ENCODE data around the gene FBN1.

The FBN1 gene

DNA sequence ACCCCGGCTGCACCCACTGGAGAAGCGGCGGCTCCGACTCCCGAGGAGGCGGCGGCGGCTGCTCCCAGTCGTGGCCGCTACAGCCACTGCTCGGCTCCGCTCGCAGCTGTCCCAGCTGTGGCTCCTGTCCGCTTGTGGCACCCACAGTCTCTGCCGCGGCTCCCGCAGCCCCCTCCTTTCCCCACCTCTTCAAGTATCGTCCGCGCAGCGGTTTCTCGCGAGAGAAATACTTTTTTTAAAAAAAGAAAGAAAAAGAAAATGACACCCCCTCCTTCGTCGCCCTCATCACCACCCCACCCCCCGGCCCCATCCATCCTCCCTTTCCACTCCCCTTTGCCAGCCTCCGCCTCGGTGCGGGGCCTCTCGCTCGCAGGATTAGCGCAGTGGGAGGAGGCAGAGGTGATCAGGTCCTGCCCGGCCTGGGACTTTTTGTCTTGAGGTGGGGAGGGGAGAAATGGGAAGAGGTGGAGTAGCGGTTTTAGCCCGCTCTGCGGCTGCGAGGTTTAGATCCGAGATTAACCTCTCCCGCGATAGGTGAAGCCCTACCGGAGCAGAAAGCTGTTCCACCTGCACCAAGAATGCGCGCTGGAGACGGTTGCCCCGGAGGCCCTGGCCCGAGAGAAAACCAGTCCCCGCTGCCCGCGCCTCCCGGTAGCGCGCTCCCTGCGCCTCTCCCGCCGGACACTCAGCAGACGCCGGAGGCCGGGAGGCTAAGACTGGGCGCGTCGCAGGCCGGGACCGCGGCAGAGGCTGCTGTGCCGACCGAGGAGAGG lies at the start of gene FBN1:
FBN1 (minus strand) TSS at position 152 of the 773 bp plus-strand sequence. CDS start 940 bp downstream, outside the sequence.
- ChIA-PET POLR2A (interaction anchor here (0.7 to 2.8 kb wide), 25 partner anchors 10 to 438 kb away, joined by 3 to 29 read pairs (median 4); no protein-coding TSS in a partner anchor), CTCF (interaction anchor here (1.5 to 1.7 kb wide), 2 partner anchors 12 to 156 kb away, joined by 5 read pairs; no protein-coding TSS in a partner anchor)
- H3K4me3 ChIP-seq (ENCODE audit: low read depth, low read length): peak within 1 kb of the TSS; percentile 88
- peak; percentile 69 for DNase-seq (ENCODE audit: low read depth, low spot score)
- TF ChIP-seq CTCF (IDR thresholded peaks at IDR 0.05; ENCODE audit: insufficient read depth, low read length, missing control alignments): no peak

GRCh38 chr15:48693484-48693883 lies 48.0 kb upstream of the FBN1 start:
- ChIA-PET POLR2A (interaction anchor here (0.5 to 2.3 kb wide), 10 partner anchors 14 to 146 kb away, joined by 3 to 29 read pairs (median 4); partner anchors contain the start of gene FBN1), CTCF (interaction anchor here (0.7 to 1.5 kb wide), 4 partner anchors 8 to 49 kb away, joined by 3 to 6 read pairs (median 4); no protein-coding TSS in a partner anchor)
- peak; percentile 53 for DNase-seq (ENCODE audit: low read depth, low spot score)
- H3K4me3 ChIP-seq (ENCODE audit: low read depth, low read length): no peak overlapping the region
- no peak for TF ChIP-seq CTCF (IDR thresholded peaks at IDR 0.05; ENCODE audit: insufficient read depth, low read length, missing control alignments)

GRCh38 chr15:48688493-48688892 lies 43.0 kb upstream of the FBN1 start:
- TF ChIP-seq CTCF (IDR thresholded peaks at IDR 0.05; ENCODE audit: insufficient read depth, low read length, missing control alignments): no peak
- DNase-seq (ENCODE audit: low read depth, low spot score): no peak
- POLR2A ChIA-PET: no interaction called here
- no peak overlapping the region for H3K4me3 ChIP-seq (ENCODE audit: low read depth, low read length)
- CTCF ChIA-PET: no interaction called here

GRCh38 chr15:48683991-48684765 lies 38.7 kb upstream of the FBN1 start:
- no peak for DNase-seq (ENCODE audit: low read depth, low spot score)
- ChIA-PET POLR2A (no interaction called here), CTCF (interaction anchor here (1.3 kb wide), 1 partner anchor 9 kb away, joined by 5 read pairs; no protein-coding TSS in a partner anchor)
- no peak for TF ChIP-seq CTCF (IDR thresholded peaks at IDR 0.05; ENCODE audit: insufficient read depth, low read length, missing control alignments)
- no peak overlapping the region for H3K4me3 ChIP-seq (ENCODE audit: low read depth, low read length)

DNA sequence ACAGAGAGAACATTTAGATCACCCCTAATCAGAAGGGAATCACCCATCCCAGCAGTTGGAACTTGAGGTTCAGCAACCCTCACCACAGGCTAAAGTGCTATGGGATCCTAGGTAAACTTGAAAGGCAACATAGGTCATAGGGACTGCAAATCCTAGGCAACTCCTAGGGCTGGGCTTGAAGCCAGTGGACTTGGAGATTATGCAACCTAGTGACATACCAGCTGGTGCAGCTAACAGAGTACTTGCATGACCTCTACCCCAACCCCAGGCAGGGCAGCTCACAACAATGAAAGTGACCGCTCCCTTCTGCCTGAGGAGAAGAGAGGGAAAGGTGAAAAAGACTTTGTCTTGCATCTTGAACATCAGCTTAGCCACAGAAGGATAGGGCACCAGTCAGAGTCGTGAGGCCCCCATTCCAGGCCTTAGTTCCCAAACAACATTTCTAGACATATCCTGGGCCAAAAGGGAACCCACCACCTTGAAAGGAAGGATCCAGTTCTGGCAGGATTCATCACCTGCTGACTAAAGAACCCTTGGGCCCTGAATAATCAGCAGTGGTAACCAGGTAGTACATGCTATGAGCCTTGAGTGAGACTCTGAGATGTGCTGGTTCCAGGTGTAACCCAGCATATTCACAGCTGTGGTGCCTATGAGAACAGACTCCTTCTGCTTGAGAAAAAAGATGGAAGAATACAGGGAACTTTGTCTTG lies 37.6 kb upstream of the FBN1 start:
- no peak for DNase-seq (ENCODE audit: low read depth, low spot score)
- no peak overlapping the region for H3K4me3 ChIP-seq (ENCODE audit: low read depth, low read length)
- POLR2A ChIA-PET: no interaction called here
- TF ChIP-seq CTCF (IDR thresholded peaks at IDR 0.05; ENCODE audit: insufficient read depth, low read length, missing control alignments): no peak
- CTCF ChIA-PET: no interaction called here

Data from AG04449 (cell line).